ENCODE data around the gene PFKFB4.

- TF ChIP-seq CTCF (IDR thresholded peaks at IDR 0.05), result no peak
- no peak for TF ChIP-seq POLR2A (IDR thresholded peaks at IDR 0.05)
Measured at GRCh38 chr3:48532271-48532976, 24.2 kb downstream of the PFKFB4 start.
